OCI-LY7 (cell line): Measurements from ENCODE around the gene PPBP. TPM values are rescaled to one million over a fixed set of nuclear protein-coding genes. Genes with fewer than 3 reads are reported as not detected.

ENCODE experiments used
- Bru-seq: library from RNA; stranded (reverse); fragments of 400-500 nt; gene quantifications from one replicate; lab custom pipeline; 2021; lab: Mats Ljungman, UMichigan
- BruChase-seq, 2 experiments: library from RNA; stranded (reverse); fragments of 400-500 nt; gene quantifications; one replicate each; lab custom pipeline; 2021; lab: Mats Ljungman, UMichigan
- BruUV-seq: library from RNA; stranded (reverse); fragments of 400-500 nt; replicated peaks from 2 replicates; lab custom pipeline; 2021; lab: Mats Ljungman, UMichigan
- CTCF ChIA-PET: fragments of 300-600 bp; sonication (Branson Sonifier 250); formaldehyde crosslinking; loops from one replicate; lab custom pipeline; 2022; ENCODE audit warnings: antibody characterized with exemption; ENCODE audit not compliant: unreplicated experiment; lab: Charles Lee
- POLR2A ChIA-PET: fragments of 300-600 bp; sonication (Branson Sonifier 250); formaldehyde crosslinking; loops from one replicate; lab custom pipeline; 2022; ENCODE audit warnings: antibody characterized with exemption; lab: Charles Lee
- DNase-seq: peaks from one replicate; pipeline ENCODE4 v3.0.0-alpha.2; 2015; ENCODE audit warnings: low spot score
- H2AFZ ChIP-seq: fragments of 200-600 bp; sonication (generic), shearing (Covaris generic); 2 replicates; pipeline ENCODE4 v1.6.1; 2014; ENCODE audit warnings: mild to moderate bottlenecking, antibody characterized with exemption, low read length, moderate library complexity
- H3K27ac ChIP-seq: fragments of 200-600 bp; sonication (generic); 2 replicates; pipeline ENCODE4 v1.5.1; 2014; ENCODE audit warnings: mixed run types, low read depth, mild to moderate bottlenecking, moderate library complexity, low read length, inconsistent platforms; ENCODE audit not compliant: poor library complexity, severe bottlenecking
- H3K36me3 ChIP-seq: fragments of 200-600 bp; sonication (generic); 2 replicates; pipeline ENCODE4 v1.6.1; 2014; ENCODE audit warnings: mild to moderate bottlenecking, antibody characterized with exemption, low read length, moderate library complexity, mixed read lengths; ENCODE audit not compliant: insufficient read depth
- H3K4me1 ChIP-seq: fragments of 200-600 bp; sonication (generic); 2 replicates; pipeline ENCODE4 v1.5.1; 2014; ENCODE audit warnings: mild to moderate bottlenecking, low read length; ENCODE audit not compliant: insufficient read depth, poor library complexity, severe bottlenecking
- H3K4me2 ChIP-seq: fragments of 200-600 bp; sonication (generic); 2 replicates; pipeline ENCODE4 v1.6.1; 2014; ENCODE audit warnings: mild to moderate bottlenecking, low read length
- H3K4me3 ChIP-seq: fragments of 200-600 bp; sonication (generic); 2 replicates; pipeline ENCODE4 v1.5.1; 2014; ENCODE audit warnings: mild to moderate bottlenecking, low read depth, low read length; ENCODE audit not compliant: poor library complexity, severe bottlenecking
- H3K79me2 ChIP-seq: fragments of 200-600 bp; sonication (generic); 2 replicates; pipeline ENCODE4 v1.6.1; 2016; ENCODE audit warnings: low read depth, mild to moderate bottlenecking, low read length, moderate library complexity, mixed read lengths; ENCODE audit not compliant: insufficient read depth
- H3K9me2 ChIP-seq: fragments of 200-600 bp; sonication (generic); 2 replicates; pipeline ENCODE4 v1.6.1; 2016; ENCODE audit warnings: mild to moderate bottlenecking, low read length, mixed read lengths; ENCODE audit not compliant: insufficient read depth
- H3K9me3 ChIP-seq: fragments of 200-600 bp; sonication (generic); 2 replicates; pipeline ENCODE4 v1.6.1; 2014; ENCODE audit warnings: mild to moderate bottlenecking, mixed run types, low read length, mixed read lengths
- H4K20me1 ChIP-seq: fragments of 200-600 bp; sonication (generic); 2 replicates; pipeline ENCODE4 v1.6.1; 2014; ENCODE audit warnings: mild to moderate bottlenecking, antibody characterized with exemption, low read length, moderate library complexity, mixed read lengths; ENCODE audit not compliant: insufficient read depth
- EZH2phosphoT487 ChIP-seq: fragments of 200-600 bp; sonication (generic); IDR thresholded peaks from 2 replicates; pipeline ENCODE4 v1.6.1; 2018; ENCODE audit warnings: low read depth, borderline replicate concordance, mild to moderate bottlenecking, mixed run types, antibody characterized with exemption, low read length, moderate library complexity, mixed read lengths
- intact Hi-C: fragments of 100-400 bp; cut with micrococcal nuclease; formaldehyde crosslinking; loops from one replicate; pipeline ENCODE4 v1.10.0; 2022; ENCODE audit not compliant: unreplicated experiment
- long read RNA-seq: library from polyadenylated mRNA; stranded (forward); transcript quantifications from one replicate; pipeline ENCODE4 v2.0.0, GENCODE V29; 2022
- total RNA-seq, 2 experiments: library from RNA; depleted of rRNA in 1 of 2; stranded (reverse); fragments of >200 nt in 1 of 2; shearing (Covaris generic) in 1 of 2; gene quantifications; 2 replicates each; pipeline ENCODE4 v1.2.3, GENCODE V29; 2014 to 2022
- TF ChIP-seq, protein P1 (sequence below): fragments of 200-600 bp; sonication (generic); conservative IDR thresholded peaks from 2 replicates; pipeline ENCODE4 v1.5.1; 2014; ENCODE audit warnings: mild to moderate bottlenecking, antibody characterized with exemption, low read length, moderate library complexity, mixed read lengths

PPBP gene, protein sequence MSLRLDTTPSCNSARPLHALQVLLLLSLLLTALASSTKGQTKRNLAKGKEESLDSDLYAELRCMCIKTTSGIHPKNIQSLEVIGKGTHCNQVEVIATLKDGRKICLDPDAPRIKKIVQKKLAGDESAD
- total RNA-seq (2014; rRNA removed; shearing (Covaris generic)) (not detected in 2 replicates), total RNA-seq (2022) (not detected in 2 replicates), Bru-seq, nascent RNA (not detected), BruChase-seq, experiment 1, labeled RNA remaining after a 6-hour chase (not detected), BruChase-seq, experiment 2, labeled RNA remaining after a 2-hour chase (not detected)
- long read RNA-seq, result 0 reads

DNA sequence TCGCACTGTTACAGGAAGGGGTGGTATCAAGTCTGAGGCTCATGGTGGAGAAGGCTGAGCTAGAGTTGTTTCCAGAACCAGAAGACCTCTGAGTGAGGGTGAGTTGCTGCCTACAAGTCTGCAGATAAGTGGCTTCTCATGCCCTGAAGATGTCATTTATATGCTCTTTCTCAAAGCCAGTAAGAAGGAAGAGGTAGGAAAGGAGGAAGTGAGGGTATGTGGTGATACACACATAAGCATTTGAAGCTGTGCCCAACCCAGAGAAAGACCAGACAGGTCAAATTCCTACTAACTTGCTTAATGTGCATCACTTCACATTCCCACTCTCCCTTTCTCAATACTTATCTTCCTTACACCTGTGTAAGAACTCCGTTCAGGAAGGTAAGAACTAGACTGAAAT, at the start of gene PPBP:
Gene PPBP, minus strand, starts transcription at position 130 of the 400 bp plus-strand sequence. Its CDS starts 87 bp downstream, at position 43.
- Histone ChIP-seq H3K9me3 (no peaks in the 10 kb centered on the region), H3K9me2 (no peaks in the 10 kb centered on the region), H3K4me1 (no peaks in the 10 kb centered on the region), H4K20me1 (no peaks in the 10 kb centered on the region; the same call in 1 of the 2 replicates), H3K79me2 (no peaks in the 10 kb centered on the region), H3K4me3 (no peak within 1 kb of the TSS), H3K4me2 (no peak within 1 kb of the TSS), H3K36me3 (no peaks in the 10 kb centered on the region), H3K27ac (no peak within 1 kb of the TSS), H2AFZ (no peak within 1 kb of the TSS)
- ChIA-PET CTCF (no interaction called here), POLR2A (no interaction called here)
- intact Hi-C loops, result no loop called here
- TF ChIP-seq EZH2phosphoT487, result no peak
- TF ChIP-seq, protein P1, sequence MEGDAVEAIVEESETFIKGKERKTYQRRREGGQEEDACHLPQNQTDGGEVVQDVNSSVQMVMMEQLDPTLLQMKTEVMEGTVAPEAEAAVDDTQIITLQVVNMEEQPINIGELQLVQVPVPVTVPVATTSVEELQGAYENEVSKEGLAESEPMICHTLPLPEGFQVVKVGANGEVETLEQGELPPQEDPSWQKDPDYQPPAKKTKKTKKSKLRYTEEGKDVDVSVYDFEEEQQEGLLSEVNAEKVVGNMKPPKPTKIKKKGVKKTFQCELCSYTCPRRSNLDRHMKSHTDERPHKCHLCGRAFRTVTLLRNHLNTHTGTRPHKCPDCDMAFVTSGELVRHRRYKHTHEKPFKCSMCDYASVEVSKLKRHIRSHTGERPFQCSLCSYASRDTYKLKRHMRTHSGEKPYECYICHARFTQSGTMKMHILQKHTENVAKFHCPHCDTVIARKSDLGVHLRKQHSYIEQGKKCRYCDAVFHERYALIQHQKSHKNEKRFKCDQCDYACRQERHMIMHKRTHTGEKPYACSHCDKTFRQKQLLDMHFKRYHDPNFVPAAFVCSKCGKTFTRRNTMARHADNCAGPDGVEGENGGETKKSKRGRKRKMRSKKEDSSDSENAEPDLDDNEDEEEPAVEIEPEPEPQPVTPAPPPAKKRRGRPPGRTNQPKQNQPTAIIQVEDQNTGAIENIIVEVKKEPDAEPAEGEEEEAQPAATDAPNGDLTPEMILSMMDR, result no peak
- no TSS peak for BruUV-seq
- DNase-seq, result no peak

DNA sequence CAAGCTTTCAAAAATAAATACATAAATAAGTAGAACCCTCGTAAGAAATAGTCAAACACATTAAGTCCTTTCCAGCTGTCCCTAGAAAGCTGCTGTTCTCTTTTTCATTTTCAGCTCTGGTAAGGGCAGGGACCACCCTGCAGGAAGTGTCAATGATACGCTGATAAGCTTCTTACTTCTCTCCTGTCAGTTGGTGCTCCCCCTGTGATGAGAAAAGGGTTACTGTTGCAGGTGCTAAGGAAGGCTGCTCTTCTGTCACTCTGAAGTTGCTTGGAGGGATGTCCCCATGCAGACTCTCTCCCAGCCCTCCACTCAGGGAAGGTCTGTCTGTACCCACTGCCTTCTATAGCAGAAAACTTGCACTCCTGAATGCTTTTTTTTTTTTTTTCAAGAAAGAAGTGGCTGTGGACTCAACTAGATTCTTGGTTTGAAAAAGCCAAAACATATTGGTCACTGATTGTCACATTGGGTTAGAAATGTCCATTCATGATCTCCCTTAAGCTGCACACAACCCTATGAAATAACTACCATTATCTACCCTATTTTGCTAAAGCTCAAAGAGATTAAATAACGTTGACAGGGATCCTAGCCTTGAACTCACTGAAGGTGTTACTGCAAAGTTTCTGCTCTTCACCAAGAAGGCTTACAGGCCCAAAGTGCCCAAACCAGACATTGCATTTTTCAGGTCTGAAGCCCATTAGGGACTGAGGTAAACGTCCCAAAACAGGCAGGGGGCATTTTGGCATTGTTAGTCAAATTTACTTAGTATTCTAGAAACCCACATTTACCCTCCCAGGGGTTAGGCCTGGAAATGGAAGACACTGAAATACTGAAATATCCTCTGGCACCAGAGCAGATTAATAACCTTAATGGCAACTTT, 49.3 kb upstream of the PPBP start:
- Histone ChIP-seq H2AFZ (no peak overlapping the region), H3K4me1 (no peaks in the 10 kb centered on the region), H3K79me2 (no peaks in the 10 kb centered on the region), H3K36me3 (no peaks in the 10 kb centered on the region), H3K9me2 (no peaks in the 10 kb centered on the region), H3K4me3 (no peak overlapping the region), H4K20me1 (no peaks in the 10 kb centered on the region), H3K4me2 (no peak overlapping the region), H3K9me3 (no peaks in the 10 kb centered on the region), H3K27ac (no peak overlapping the region)
- CTCF ChIA-PET, result no interaction called here
- POLR2A ChIA-PET, result interaction anchor here (0.6 to 1.1 kb wide), 3 partner anchors 18 to 284 kb away, joined by 3 to 4 read pairs (median 3); no protein-coding TSS in a partner anchor
- BruUV-seq, result no TSS peak
- intact Hi-C loops, result no loop called here
- no peak for TF ChIP-seq EZH2phosphoT487
- TF ChIP-seq, protein P1, result no peak
- no peak for DNase-seq
